Type B pancreatic cell (in vitro differentiated cells): ENCODE data around the gene ZC3H11A. TPM values are rescaled to one million over a fixed set of nuclear protein-coding genes. Genes with fewer than 3 reads are reported as not detected.
"Not testable (repeated sequence)": the region's sequence is repeated elsewhere in the genome, so short reads cannot be mapped to it uniquely, and the experiment has no call there.

Experiments used
- DNase-seq: peaks from one replicate; pipeline ENCODE4 v3.0.0; 2021; ENCODE audit warnings: mixed read lengths; ENCODE audit not compliant: unreplicated experiment; ENCODE audit errors: extremely low spot score
- H3K27ac Mint-ChIP-seq: 2 replicates; pipeline ENCODE4 v1.8.0; 2021; ENCODE audit warnings: mild to moderate bottlenecking, mixed read lengths
- H3K27me3 Mint-ChIP-seq: 2 replicates; pipeline ENCODE4 v1.8.0; 2021; ENCODE audit warnings: mixed read lengths
- H3K36me3 Mint-ChIP-seq: 2 replicates; pipeline ENCODE4 v1.8.0; 2021; ENCODE audit warnings: mixed read lengths
- H3K4me1 Mint-ChIP-seq: one replicate; pipeline ENCODE4 v1.8.0; 2021; ENCODE audit warnings: mixed read lengths; ENCODE audit not compliant: unreplicated experiment
- H3K4me3 Mint-ChIP-seq: 2 replicates; pipeline ENCODE4 v1.8.0; 2021; ENCODE audit warnings: mild to moderate bottlenecking, mixed read lengths
- H3K9me3 Mint-ChIP-seq: 2 replicates; pipeline ENCODE4 v1.8.0; 2021; ENCODE audit warnings: mixed read lengths
- total RNA-seq: library from RNA; stranded (reverse); gene quantifications from 2 replicates; pipeline ENCODE4 v1.2.1, GENCODE V29; 2021; ENCODE audit warnings: low replicate concordance
- TF ChIP-seq, protein P1 (sequence below): fragments of 200-600 bp; sonication (generic); conservative IDR thresholded peaks from 2 replicates; pipeline ENCODE4 v1.5.0; 2021; ENCODE audit warnings: antibody characterized with exemption, mild to moderate bottlenecking

ZC3H11A gene
- total RNA-seq, 1 donor from 2014 or later: 95.5 TPM

DNA sequence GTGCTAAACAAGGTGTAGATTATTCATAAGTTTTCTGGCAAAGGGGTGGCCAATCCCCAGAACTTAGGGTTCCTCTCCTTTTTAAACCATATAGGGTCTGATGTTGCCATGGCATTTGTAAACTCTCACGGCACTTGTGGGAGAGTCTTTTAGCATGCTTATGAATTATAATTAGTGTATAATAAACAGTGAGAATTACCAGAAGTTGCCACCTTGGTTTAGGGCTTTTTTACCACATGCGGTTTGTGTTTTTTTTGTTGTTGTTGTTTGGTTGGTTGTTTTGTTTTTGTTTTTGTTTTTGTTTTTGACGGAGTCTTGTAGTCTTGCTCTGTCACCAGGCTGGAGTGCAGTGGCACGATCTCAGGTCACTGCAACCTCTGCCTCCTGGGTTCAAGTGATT is 39.4 kb upstream of the ZC3H11A start:
- Mint-ChIP-seq H3K36me3 (no peaks in the 10 kb centered on the region), H3K4me3 (no peak overlapping the region), H3K9me3 (peaks cover 2% of the 10 kb centered on the region), H3K27ac (no peak overlapping the region), H3K27me3 (no peaks in the 10 kb centered on the region), H3K4me1 (peaks cover 6% of the 10 kb centered on the region)
- no peak for DNase-seq
- TF ChIP-seq, protein P1, sequence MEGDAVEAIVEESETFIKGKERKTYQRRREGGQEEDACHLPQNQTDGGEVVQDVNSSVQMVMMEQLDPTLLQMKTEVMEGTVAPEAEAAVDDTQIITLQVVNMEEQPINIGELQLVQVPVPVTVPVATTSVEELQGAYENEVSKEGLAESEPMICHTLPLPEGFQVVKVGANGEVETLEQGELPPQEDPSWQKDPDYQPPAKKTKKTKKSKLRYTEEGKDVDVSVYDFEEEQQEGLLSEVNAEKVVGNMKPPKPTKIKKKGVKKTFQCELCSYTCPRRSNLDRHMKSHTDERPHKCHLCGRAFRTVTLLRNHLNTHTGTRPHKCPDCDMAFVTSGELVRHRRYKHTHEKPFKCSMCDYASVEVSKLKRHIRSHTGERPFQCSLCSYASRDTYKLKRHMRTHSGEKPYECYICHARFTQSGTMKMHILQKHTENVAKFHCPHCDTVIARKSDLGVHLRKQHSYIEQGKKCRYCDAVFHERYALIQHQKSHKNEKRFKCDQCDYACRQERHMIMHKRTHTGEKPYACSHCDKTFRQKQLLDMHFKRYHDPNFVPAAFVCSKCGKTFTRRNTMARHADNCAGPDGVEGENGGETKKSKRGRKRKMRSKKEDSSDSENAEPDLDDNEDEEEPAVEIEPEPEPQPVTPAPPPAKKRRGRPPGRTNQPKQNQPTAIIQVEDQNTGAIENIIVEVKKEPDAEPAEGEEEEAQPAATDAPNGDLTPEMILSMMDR: no peak

DNA sequence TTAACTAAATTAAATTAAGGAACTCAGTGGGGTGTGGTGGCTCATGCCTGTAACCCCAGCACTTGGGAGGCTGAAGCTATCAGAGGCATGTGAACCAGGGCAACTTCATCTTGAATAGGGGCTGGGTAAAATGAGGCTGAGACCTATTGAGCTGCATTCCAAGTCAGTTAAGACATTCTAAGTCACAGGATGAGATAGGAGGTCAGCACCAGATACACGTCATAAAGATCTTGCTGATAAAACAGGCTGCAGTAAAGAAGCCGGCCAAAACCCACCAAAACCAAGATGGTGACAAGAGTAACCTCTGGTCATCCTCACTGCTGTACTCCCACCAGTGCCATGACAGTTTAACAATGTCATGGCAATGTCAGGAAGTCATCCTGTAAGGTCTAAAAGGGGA is 36.7 kb upstream of the ZC3H11A start:
- not testable (repeated sequence) for H3K36me3 Mint-ChIP-seq, H3K4me3 Mint-ChIP-seq

DNA sequence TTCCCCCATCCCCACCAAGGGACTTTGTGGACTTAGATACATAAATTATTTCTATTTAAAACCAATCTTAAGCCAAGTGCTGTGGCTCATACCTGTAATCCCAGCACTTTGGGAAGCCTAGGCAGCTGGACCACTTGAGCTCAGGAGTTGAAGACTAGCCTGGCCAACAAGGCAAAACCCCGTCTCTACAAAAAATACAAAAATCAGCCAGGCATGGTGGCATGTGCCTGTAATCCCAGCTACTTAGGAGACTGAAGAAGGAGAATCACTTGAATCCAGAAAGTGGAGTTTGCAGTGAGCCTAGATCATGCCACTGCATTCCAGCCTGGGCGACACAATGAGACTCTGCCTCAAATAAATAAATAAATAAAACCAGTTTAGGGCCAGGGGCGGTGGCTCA is 34.9 kb upstream of the ZC3H11A start:
- peaks cover 5% of the 10 kb centered on the region for H3K4me1 Mint-ChIP-seq

More for the DNA sequence above, 36.7 kb upstream of the ZC3H11A start:
- not testable (repeated sequence) for H3K4me1 Mint-ChIP-seq, H3K27me3 Mint-ChIP-seq, H3K27ac Mint-ChIP-seq, H3K9me3 Mint-ChIP-seq, DNase-seq

DNA sequence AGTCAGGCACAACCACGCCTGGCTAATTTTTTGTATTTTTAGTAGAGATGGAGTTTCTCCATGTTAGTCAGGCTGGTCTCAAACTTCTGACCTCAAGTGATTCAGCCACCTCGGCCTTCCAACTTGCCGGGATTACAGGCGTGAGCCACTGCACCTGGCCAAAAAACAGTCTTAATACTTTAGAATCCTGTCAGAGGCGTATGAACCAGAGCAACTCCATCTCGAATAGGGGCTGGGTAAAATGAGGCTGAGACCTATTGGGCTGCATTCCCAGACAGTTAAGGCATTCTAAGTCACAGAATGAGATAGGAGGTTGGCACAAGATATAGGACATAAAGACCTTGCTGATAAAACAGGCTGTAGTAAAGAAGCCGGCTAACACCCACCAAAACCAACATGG is 33.5 kb upstream of the ZC3H11A start:
- H3K4me3 Mint-ChIP-seq, H3K9me3 Mint-ChIP-seq, H3K27ac Mint-ChIP-seq: not testable (repeated sequence)

More for the DNA sequence above, 34.9 kb upstream of the ZC3H11A start:
- Mint-ChIP-seq H3K4me3 (no peak overlapping the region), H3K27me3 (peaks cover 5% of the 10 kb centered on the region), H3K36me3 (no peaks in the 10 kb centered on the region), H3K9me3 (no peaks in the 10 kb centered on the region), H3K27ac (no peak overlapping the region)
- TF ChIP-seq, protein P1: no peak
- DNase-seq: no peak

DNA sequence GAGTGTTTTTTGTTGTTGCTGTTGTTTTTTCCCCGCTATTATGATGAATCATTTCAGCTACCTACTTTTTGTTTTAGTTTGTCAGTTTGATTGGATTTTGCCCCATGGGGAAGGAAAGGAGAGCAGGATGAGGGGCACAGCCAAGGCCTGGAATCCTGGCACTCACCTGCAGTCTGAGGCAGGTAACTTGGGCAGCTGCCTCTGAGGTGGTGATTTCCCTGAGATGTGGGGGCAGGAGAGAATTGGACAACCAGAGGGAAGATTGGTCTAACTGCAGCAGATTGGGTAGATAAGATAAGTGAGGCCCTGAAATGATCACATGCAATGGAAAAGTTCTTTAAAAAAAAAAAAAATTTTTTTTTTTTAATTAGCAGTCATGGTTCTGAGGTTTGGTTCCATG is 31.9 kb upstream of the ZC3H11A start:
- Mint-ChIP-seq H3K4me1 (peaks cover 4% of the 10 kb centered on the region), H3K27ac (no peak overlapping the region), H3K36me3 (no peaks in the 10 kb centered on the region), H3K9me3 (no peaks in the 10 kb centered on the region), H3K27me3 (peaks cover 8% of the 10 kb centered on the region), H3K4me3 (no peak overlapping the region)
- TF ChIP-seq, protein P1: no peak
- DNase-seq: no peak

More for the DNA sequence above, 33.5 kb upstream of the ZC3H11A start:
- not testable (repeated sequence) for DNase-seq, H3K27me3 Mint-ChIP-seq, H3K4me1 Mint-ChIP-seq, H3K36me3 Mint-ChIP-seq

DNA sequence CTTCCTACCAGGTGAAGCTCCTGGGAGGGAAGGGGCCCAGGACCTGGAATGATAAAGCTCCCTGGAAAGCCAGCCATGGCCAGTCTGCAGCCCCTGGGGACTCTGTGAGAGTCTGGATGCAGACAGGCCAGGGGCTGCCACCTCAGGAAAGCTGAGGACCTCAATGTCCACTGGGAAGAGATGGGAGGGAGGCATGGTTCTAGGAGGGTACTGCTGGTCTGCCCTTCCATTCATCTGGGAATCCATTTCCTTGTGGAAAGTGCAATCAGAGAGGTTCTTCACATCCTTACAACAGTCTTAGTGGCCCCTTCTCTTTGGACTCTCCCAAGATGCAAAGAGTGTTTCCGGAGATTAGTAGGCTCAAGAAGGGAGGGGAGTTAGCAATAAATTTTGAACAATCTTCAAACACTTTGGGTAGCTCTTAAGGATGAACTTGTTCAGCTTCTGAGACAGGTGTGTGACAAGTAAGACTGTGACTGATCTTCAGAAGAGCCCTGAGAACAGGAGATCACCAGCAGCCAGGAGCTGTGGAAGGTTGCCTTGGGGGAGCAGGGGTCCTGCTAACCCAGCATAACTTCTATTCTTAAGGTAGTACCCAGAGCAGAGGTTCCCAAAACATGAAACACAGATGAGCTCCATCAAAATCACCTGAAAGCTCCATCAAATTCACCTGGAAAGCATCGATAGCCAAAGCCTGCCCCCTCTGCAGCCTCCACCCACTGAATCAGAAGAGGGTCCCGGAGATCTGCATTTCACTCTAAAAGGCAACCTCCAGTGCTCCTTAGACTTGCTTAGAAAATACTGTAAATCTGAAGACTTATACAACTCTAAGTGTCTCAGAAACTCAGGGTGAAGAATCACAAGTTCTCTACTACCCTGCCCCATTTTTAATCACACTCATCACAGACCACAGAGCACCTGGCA is 31.1 kb upstream of the ZC3H11A start:
- no peak overlapping the region for H3K4me3 Mint-ChIP-seq
- DNase-seq: no peak

More for the DNA sequence above, 31.1 kb upstream of the ZC3H11A start:
- TF ChIP-seq, protein P1: no peak
- Mint-ChIP-seq H3K4me1 (peaks cover 9% of the 10 kb centered on the region), H3K36me3 (no peaks in the 10 kb centered on the region), H3K27me3 (peaks cover 8% of the 10 kb centered on the region), H3K27ac (no peak overlapping the region), H3K9me3 (no peaks in the 10 kb centered on the region)
